COLO668 (cell line): ENCODE results near the gene ELMOD1.

Source experiments
- DNase-seq: peaks from one replicate; lab custom pipeline; 2025; ENCODE audit not compliant: unreplicated experiment; lab: John Stamatoyannopoulos, UW

ELMOD1 gene

DNA sequence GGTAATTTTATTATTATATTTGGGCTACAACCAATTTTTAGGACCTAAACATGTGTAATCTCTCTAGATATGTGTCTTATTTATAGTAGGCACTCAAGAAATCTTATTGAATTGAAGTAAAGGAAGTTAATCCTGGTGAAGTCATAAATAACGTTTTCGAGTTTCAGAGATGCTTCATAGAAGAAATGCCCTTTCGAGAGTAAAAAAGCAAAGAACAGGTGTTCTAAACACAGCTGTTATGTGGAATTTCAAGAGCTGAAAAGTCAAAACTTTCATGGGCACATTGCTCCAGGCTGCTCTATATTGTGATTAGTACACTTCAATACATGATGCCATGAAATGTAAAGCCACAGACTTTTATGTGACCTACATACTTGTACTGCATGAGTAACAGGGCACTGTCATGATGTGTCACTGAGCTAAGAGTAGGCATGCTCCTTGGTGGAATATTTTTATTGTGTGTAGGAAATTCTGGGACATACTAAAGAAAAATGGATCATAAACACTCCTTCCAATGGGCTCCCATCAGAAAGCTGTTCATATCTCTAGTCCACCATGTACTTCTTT is 7.2 kb upstream of the ELMOD1 start:
- DNase-seq, result no peak

- DNase-seq, result no peak
These were observed 3.5 kb upstream of the ELMOD1 start for GRCh38 chr11:107587306-107587979.

DNA sequence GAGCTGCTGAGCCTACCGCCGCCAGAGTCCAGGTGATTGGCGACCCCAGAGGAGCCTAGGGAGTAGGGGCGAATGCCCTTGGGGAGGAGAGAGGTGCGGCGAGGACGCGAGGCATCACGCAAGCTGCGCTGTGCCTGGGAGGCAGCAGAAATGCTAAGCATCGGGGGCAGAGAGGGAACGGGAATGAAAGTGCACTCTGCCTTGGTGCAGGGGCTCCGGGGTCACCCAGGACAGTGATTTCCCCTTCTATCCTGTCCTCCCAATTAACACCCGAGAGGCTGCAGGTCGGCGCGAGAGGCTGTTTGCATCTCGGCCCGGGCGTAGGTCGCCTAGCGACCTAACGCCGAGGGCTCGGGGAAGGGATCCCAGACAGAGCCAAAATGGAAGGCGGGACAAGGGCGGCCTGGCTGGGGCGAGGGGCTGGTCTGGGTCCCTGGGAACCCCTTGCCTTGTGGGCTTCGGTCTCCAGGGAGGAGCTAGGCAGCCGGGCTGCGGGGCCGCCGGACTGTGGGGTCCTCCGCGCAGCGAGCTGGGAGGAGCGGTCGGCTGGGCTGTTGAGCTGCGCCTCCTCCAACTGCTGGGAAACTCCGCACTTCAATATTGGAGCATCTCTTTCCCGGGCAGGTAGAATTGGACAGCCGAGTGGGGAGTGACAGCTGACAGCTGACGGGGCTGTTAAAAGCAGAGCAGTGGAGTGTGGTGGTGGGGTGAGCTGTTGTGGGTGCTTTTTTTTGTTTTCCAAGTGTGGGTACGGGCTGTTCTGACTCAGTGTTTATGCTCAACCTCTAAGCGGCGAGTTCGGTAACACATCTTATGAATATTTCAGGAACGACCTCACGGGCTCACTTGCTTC is 657 bp downstream of the ELMOD1 start:
- peak; percentile 22 for DNase-seq

DNA sequence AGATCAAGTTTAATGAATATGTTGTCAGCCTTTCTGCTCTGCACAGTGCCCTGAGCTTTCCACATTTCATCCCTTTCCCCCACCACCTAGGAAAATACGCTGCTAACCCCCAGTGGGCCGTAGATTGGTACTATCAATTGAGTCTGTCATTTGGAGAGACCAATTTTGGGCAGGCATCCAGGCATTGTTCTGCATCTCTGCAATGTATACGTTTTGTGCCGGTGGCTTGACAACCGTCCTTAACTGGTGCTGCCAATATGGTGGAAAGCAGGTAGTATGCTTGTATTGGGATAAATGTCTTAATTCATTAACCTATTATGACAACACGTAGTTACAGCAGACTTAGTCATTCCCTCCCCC is 1.3 kb downstream of the ELMOD1 start:
- DNase-seq, result no peak

DNA sequence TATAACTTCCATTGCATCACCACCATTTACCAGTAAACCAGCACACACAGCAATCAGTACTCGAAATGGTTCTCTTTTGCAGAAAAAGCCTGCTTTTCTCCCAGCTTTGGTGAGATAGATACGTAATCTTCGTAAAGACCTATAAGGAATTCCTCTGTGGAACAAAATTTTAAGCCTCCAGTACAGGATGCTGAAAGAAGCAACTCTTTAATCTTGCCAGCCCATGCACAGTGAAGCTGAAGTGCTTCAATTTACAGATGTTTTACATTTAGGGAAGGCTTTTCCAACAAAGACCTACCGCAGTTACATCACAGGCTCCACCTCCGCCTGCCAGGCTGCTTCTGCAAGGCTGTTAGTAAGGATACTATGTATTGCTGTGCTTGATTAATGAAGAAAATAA is 1.9 kb downstream of the ELMOD1 start:
- no peak for DNase-seq

- DNase-seq, result no peak
These were observed 3.0 kb downstream of the ELMOD1 start for GRCh38 chr11:107593951-107594350.

DNA sequence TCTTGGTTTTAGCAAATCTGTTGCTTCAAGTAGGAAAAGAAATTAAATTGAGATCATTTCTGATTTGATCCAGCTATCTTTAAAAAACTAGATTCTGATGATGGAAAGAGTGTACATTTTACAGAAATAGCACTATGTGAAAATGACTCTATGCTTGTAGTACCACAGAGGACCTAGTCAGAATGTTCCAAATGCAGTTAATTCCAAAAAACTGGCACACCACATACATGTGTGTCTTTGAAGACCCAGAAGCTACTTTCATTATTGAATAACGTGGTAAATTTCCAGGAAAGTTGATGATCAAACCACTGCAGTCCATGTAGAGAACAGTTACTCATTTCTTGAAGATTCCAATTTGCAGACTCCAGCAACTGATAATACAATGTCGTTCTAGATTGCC is 3.8 kb downstream of the ELMOD1 start:
- DNase-seq, result no peak

DNA sequence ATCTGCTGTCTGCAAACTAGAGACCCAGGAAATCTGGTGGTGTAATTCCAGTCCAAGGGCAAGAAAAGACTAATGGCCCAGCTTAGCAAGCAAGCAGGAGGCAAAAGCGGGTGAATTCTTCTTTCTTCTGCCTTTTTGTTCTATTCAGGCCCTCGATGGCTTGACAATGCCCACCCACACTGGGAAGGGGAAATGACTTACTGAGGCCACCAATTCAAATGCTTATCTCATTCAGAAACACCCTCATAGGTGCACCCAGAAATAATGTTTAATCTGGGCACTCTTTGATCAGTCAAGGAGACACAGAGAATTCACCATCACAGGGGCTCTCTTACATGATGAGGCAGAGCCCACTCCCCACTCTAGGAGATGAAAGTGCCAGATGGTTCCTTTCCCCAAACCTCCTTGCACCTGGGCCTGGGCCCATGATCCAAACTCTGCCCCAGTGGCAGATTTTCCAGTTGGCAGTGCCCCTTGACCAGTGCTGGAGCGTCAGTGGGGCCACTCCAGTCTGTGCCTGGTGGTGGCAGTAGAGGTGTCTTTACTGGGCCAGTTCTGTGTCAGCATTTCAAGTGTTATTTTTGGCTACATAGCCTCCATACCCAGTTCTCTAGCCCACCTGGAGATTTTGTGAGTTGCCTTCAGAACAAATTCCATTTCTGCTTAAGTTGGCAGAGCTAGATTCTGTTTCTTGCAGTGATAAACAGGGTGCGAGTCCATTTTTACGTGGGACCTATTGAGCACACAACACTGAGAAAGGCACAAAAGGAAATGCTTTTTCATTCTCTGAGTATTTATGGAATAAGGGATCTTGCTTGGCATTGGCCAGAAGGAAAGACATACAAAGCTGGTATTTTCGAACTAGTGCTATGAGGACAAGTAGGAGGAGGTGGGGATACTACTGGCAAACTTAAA is 7.5 kb downstream of the ELMOD1 start:
- DNase-seq, result peak; percentile 5

- no peak for DNase-seq
These were observed 14.4 kb downstream of the ELMOD1 start for GRCh38 chr11:107605061-107606006.

DNA sequence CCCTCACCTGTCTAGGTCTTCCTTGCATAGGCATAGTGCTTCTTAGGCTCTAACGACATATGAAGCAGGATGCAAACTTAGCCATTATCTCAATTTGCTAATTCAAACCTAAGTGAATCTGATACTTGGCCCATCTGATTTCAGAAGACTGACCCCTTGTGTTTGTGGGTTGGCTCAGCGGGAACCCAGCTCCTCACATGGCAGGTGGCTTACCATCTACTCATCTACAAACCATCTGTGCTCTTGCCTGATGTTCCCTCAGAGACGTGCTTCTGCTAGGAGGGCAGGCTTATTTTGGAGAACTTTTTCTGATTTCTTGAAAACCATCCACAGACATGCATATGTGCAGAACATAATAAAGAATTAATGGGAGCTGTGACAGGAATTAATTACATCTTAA is 15.2 kb downstream of the ELMOD1 start:
- no peak for DNase-seq

GRCh38 chr11:107608809-107609208 is 17.9 kb downstream of the ELMOD1 start:
- no peak for DNase-seq

- no peak for DNase-seq
These were observed 18.7 kb downstream of the ELMOD1 start for GRCh38 chr11:107609400-107610218.

GRCh38 chr11:107612445-107612844 is 21.5 kb downstream of the ELMOD1 start:
- DNase-seq, result no peak

GRCh38 chr11:107619926-107620325 is 29.0 kb downstream of the ELMOD1 start:
- DNase-seq, result no peak

DNA sequence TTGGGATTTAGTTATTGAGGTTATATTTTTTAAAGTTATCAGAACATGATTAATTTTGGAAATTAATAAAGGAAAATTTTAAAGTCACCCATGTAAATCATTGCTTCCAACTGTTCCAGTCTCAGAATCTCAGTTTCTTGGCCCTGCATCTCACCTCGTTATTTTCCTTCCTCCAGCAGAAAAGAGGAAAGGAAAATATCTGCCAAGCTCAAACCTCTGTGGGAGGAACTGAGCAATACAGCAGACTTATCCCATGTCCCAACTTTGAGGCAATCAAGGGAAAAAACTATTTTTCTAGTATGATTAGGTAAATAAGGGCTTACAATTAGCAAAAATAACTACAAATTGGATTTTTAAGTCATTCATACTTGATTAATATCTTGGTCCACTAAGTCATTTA is 30.1 kb downstream of the ELMOD1 start:
- DNase-seq, result no peak

DNA sequence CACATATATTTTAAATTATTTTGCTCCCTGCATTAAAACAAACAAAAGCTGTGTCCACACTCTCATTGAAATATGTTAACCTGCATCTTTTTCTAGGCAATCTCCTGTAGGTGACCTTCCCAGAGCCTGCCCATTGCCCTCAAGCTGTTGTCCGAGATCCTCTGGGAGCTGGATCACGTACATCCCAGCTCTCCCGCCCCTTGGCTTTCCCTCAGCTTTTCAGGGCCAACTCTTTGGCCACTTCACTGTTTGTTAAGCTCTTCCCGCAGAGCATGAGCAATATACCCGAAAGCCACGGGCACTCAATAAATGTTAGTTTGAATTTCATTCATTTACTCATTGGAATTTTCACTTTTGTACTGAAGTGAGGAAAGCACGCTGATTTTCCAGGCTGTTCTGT is 32.2 kb downstream of the ELMOD1 start:
- no peak for DNase-seq

- no peak for DNase-seq
These were observed 34.2 kb downstream of the ELMOD1 start for GRCh38 chr11:107624983-107625684.

DNA sequence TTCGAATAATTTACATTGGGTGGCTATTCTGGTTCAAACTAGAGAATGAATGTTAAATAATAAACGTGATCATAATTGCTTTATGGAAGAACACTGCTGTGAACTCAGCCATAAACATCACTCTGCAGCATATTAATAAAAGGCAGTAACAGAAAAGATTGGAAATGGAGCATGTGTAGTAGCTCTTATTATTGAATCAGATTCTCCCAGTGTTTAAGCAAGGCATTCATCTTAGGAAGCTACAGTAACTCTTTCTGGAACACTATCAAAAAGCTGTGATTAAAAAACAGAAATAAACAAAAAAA is 34.7 kb downstream of the ELMOD1 start:
- no peak for DNase-seq

DNA sequence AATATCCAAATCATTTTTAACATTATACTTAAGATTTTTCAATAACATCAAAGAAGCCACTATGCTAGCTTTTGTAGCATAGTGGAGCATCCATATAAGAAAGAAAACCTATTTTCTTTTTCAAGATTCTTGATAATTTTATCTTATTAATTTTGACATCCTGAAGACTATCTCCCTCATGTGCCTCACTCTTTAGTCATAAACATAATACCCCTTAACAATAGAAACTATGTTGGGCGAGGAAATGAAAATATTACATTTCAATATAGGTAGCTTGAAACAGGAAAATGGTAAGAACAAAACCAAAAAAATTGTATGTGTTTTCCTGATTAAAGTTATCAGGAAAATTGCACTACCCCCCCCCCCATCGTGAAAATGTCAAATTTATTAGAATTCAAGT is 40.1 kb downstream of the ELMOD1 start:
- DNase-seq, result no peak
